Mucosa of descending colon (tissue), 3 donors: ENCODE results near the gene BACH2. TPM values are rescaled to one million over a fixed set of nuclear protein-coding genes. Genes with fewer than 3 reads are reported as not detected.

Experiments used
- ATAC-seq: fragments of 200-7000 bp; cut with Tn5 transposase; one replicate; pipeline ENCODE4 v1.9.1; 2020; ENCODE audit warnings: mild to moderate bottlenecking, moderate library complexity
- DNase-seq, 3 donors: peaks; one replicate each; pipeline ENCODE4 v3.0.0-alpha.2; 2020
- H3K36me3 ChIP-seq: fragments of 200-600 bp; one replicate; pipeline ENCODE4 v1.8.0; 2021; ENCODE audit warnings: low read depth, mild to moderate bottlenecking
- H3K4me1 ChIP-seq: fragments of 200-600 bp; one replicate; pipeline ENCODE4 v1.8.0; 2021; ENCODE audit warnings: low read depth, mild to moderate bottlenecking
- H3K4me3 ChIP-seq: fragments of 200-600 bp; one replicate; pipeline ENCODE4 v1.8.0; 2021; ENCODE audit warnings: mild to moderate bottlenecking
- H3K9me3 ChIP-seq: fragments of 200-600 bp; one replicate; pipeline ENCODE4 v1.8.0; 2021; ENCODE audit warnings: mild to moderate bottlenecking
- intact Hi-C, 2 donors: fragments of 100-400 bp; cut with DNase I in 1 of 2; cut with micrococcal nuclease in 1 of 2; formaldehyde crosslinking; loops; one replicate each; pipeline versions ENCODE4 v1.11.0 to v1.11.1; 2022; cut with DNase I, micrococcal nuclease
- total RNA-seq, 3 donors: library from RNA; stranded (reverse); fragmentation: NEBNext Ultra II Directional in 2 of 3; extraction: Animal tissue kit (Norgen Biotek cat#: 25700) in 2 of 3; gene quantifications; one replicate each; pipeline versions ENCODE4 v1.2.1 to v1.2.4, GENCODE V29; 2021 to 2023
- TF ChIP-seq, protein P1 (sequence below): fragments of 200-600 bp; IDR thresholded peaks from one replicate; pipeline ENCODE4 v1.8.0; 2022; ENCODE audit warnings: antibody characterized with exemption, mild to moderate bottlenecking
- donor health status: DM: no; HTN: no; CAD: no; lungs with moderate emphysema.
- donor health status: DM: no; HTN: no; CAD: no.
- donor health status: DM: no; HTN: yes; CAD: no.

Gene BACH2
- total RNA-seq, 3 donors from 2014 or later: 0.96 to 1.6 (median 1.2) TPM

DNA sequence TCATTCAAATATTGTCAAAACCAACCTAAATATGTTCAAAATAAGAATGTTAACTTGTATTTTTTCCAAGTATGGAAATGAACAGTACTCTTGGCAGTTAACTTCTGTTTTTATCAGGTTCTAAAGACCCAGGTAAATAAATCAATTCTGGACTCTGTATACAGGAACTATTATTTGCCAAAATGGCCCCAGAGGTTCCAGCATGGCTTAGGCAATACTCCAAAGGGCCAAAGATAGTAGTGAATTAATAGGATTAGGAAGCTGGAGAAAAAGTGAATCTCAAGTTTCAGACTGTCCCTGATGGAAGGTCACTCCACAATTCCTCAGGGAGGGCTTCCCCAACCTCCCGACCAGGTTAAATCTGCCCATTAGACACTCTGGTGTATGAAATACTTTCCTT, 6.7 kb downstream of the BACH2 start:
- no peak for ATAC-seq
- no peak for DNase-seq
- TF ChIP-seq, protein P1, sequence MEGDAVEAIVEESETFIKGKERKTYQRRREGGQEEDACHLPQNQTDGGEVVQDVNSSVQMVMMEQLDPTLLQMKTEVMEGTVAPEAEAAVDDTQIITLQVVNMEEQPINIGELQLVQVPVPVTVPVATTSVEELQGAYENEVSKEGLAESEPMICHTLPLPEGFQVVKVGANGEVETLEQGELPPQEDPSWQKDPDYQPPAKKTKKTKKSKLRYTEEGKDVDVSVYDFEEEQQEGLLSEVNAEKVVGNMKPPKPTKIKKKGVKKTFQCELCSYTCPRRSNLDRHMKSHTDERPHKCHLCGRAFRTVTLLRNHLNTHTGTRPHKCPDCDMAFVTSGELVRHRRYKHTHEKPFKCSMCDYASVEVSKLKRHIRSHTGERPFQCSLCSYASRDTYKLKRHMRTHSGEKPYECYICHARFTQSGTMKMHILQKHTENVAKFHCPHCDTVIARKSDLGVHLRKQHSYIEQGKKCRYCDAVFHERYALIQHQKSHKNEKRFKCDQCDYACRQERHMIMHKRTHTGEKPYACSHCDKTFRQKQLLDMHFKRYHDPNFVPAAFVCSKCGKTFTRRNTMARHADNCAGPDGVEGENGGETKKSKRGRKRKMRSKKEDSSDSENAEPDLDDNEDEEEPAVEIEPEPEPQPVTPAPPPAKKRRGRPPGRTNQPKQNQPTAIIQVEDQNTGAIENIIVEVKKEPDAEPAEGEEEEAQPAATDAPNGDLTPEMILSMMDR: no peak
- no peaks in the 10 kb centered on the region for H3K36me3 ChIP-seq
- H3K4me3 ChIP-seq: no peak overlapping the region
- no peaks in the 10 kb centered on the region for H3K9me3 ChIP-seq
- intact Hi-C loops: no loop called here
- peaks cover 5% of the 10 kb centered on the region for H3K4me1 ChIP-seq

DNA sequence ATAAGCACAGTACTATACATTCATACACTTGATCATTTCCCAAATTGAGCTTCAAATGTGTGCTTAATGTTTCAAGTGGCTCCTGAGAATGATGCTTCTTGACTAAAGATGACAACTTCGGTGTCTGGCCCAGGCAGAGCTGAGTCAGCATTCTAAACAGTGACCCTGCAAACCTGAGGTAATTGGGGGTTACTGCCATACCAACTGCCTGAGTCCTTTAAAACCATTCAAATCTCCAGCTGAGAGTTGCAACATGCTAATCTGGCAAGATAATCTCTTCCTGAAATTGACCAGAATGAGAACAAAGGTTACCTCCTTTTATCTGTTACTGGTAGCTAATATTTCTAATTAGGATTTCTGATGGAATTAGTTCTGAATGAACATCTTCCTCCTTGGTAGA, 8.2 kb downstream of the BACH2 start:
- ATAC-seq (no peak), DNase-seq (no peak)
- no peaks in the 10 kb centered on the region for H3K4me1 ChIP-seq
- TF ChIP-seq, protein P1: no peak
- no peaks in the 10 kb centered on the region for H3K9me3 ChIP-seq
- H3K4me3 ChIP-seq: no peak overlapping the region
- intact Hi-C loops: no loop called here
- no peaks in the 10 kb centered on the region for H3K36me3 ChIP-seq

DNA sequence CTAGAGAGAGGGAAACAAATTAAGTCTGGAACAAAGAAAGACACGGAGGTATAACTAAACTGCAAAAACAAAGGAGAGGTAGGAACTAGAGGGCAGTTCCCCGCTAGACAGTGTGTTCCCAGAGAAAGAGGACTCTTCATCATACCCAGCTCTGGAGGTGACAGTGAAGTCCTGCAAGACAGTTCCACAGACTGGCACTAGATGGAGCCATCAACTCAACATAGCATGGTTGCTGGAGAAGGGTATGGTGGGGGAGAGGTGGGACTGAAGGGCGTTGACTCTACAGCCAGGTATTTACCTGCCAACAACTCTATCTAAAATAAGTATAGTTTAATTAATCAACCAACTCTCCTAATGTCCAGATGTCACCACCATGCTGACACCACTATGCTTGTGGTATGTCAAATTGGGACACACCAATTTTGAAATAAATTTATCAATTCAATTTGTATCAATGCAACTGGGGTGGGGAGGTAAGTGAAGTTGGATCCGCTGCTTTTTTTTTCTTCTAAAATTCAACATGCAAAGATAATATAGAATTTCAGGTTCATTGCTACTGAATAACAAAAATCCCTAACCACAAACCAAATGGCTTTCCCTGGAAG, 9.7 kb downstream of the BACH2 start:
- Histone ChIP-seq H3K9me3 (no peaks in the 10 kb centered on the region), H3K4me3 (no peak overlapping the region), H3K36me3 (no peaks in the 10 kb centered on the region), H3K4me1 (no peaks in the 10 kb centered on the region)
- TF ChIP-seq, protein P1: peak; percentile 39
- intact Hi-C loops: no loop called here
- DNase-seq (peak in 1 of 3 donors; percentile 58), ATAC-seq (peak; percentile 47)

DNA sequence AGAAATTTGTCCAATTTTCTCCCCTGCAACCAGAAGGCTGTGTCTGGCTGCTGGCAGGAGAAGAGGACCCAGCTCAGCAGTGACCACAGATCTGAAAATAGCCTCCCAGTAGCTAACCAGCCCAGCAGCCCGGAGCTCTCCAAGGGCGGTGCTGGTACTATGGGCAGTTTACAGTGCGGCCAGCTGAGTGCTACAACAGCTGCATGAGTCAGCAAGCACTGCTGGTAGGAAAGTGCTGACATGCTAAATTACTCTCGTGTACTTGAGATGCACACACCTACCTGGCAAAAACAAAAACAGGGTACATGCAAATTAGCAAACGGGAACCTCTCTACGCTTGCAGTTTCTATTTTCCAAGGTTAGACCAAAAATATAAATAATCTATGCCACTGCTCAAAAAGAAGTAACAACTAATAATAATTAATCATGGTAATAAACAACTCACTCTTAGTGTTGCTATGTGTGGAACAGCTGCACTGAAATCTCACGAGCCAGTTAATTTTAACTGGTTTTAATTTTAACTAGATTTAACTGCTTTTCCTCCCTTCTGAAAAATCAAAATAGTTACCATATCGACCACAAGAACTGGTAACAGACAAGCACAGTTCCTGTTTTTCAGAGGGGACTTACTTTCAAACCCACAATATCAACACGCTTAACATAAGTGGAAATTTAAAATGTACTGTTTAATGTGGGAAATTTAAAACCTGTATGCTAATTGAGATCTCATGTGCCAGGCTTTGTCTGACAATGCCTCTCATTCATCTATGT, 10.8 kb downstream of the BACH2 start:
- H3K36me3 ChIP-seq: no peaks in the 10 kb centered on the region
- H3K4me1 ChIP-seq: no peaks in the 10 kb centered on the region
- H3K9me3 ChIP-seq: no peaks in the 10 kb centered on the region
- peak; percentile 90 for ATAC-seq
- intact Hi-C loops: no loop called here
- TF ChIP-seq, protein P1: no peak
- no peak overlapping the region for H3K4me3 ChIP-seq
- peak; percentile 60 to 83 (median 66) for DNase-seq

DNA sequence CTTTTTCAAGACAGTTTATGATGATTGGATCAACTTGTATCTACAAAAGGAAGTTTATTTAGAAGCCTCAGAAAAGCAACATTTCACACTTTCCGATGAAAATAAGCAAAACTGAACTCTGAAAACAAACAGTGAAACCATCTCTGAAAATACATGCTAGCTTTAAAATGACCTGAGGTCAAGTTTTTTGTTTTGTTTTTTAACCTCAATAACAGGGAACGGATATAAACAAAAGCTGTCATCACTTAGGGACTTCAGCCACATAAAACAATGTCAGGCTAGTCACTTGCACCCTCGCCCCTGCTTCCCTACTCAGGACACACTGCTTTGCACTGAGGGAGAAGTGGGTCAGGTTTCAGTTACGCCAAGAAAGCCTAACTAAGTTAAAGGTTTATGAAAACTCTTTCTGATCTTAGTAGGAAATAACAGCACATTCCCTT, 11.6 kb downstream of the BACH2 start:
- ATAC-seq (peak; percentile 25), DNase-seq (peak in 1 of 3 donors; percentile 6)

More for the DNA sequence above, 11.6 kb downstream of the BACH2 start:
- intact Hi-C loops: no loop called here
- Histone ChIP-seq H3K36me3 (no peaks in the 10 kb centered on the region), H3K4me3 (no peak overlapping the region), H3K4me1 (no peaks in the 10 kb centered on the region), H3K9me3 (no peaks in the 10 kb centered on the region)
- TF ChIP-seq, protein P1: no peak
